ENCODE measurements around the gene RAPGEF2. TPM values are rescaled to one million over a fixed set of nuclear protein-coding genes. Genes with fewer than 3 reads are reported as not detected.

RAPGEF2 gene
- total RNA-seq, 1 experiment from 2014 or later: 17.6 TPM

DNA sequence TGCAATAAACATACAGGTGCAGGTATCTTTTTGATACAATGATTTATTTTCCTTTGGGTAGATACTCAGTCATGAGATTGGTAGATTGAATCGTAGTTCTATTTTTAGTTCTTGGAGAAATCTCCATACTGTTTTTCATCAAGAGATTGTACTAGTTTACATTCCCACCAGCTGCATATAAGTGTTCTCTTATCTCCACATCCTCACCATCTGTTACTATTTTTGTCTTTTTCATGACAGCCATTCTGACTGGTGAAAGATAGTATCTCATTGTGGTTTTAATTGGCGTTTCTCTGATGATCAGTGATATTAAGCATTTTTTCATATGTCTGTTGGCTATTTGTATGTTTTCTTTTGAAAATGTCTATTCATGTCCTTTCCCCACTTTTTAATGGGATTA is 202.2 kb downstream of the RAPGEF2 start:
- TF ChIP-seq, protein P1, sequence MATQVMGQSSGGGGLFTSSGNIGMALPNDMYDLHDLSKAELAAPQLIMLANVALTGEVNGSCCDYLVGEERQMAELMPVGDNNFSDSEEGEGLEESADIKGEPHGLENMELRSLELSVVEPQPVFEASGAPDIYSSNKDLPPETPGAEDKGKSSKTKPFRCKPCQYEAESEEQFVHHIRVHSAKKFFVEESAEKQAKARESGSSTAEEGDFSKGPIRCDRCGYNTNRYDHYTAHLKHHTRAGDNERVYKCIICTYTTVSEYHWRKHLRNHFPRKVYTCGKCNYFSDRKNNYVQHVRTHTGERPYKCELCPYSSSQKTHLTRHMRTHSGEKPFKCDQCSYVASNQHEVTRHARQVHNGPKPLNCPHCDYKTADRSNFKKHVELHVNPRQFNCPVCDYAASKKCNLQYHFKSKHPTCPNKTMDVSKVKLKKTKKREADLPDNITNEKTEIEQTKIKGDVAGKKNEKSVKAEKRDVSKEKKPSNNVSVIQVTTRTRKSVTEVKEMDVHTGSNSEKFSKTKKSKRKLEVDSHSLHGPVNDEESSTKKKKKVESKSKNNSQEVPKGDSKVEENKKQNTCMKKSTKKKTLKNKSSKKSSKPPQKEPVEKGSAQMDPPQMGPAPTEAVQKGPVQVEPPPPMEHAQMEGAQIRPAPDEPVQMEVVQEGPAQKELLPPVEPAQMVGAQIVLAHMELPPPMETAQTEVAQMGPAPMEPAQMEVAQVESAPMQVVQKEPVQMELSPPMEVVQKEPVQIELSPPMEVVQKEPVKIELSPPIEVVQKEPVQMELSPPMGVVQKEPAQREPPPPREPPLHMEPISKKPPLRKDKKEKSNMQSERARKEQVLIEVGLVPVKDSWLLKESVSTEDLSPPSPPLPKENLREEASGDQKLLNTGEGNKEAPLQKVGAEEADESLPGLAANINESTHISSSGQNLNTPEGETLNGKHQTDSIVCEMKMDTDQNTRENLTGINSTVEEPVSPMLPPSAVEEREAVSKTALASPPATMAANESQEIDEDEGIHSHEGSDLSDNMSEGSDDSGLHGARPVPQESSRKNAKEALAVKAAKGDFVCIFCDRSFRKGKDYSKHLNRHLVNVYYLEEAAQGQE (IDR thresholded peaks at IDR 0.05; ENCODE audit: insufficient read depth in 1 of 2, low read depth in 2 of 2, low read length in 1 of 2): no peak
- TF ChIP-seq, protein P2, sequence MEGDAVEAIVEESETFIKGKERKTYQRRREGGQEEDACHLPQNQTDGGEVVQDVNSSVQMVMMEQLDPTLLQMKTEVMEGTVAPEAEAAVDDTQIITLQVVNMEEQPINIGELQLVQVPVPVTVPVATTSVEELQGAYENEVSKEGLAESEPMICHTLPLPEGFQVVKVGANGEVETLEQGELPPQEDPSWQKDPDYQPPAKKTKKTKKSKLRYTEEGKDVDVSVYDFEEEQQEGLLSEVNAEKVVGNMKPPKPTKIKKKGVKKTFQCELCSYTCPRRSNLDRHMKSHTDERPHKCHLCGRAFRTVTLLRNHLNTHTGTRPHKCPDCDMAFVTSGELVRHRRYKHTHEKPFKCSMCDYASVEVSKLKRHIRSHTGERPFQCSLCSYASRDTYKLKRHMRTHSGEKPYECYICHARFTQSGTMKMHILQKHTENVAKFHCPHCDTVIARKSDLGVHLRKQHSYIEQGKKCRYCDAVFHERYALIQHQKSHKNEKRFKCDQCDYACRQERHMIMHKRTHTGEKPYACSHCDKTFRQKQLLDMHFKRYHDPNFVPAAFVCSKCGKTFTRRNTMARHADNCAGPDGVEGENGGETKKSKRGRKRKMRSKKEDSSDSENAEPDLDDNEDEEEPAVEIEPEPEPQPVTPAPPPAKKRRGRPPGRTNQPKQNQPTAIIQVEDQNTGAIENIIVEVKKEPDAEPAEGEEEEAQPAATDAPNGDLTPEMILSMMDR (IDR thresholded peaks at IDR 0.05): no peak
- Histone ChIP-seq H3K27ac (ENCODE audit: low read length) (no peak overlapping the region), H3K36me3 (ENCODE audit: control insufficient read depth, insufficient read depth, low read length) (no peaks in the 10 kb centered on the region), H3K4me1 (ENCODE audit: control insufficient read depth, insufficient read depth, low read length) (no peaks in the 10 kb centered on the region), H3K4me3 (ENCODE audit: low read depth in 2 of 2, low read length in 2 of 2) (no peak overlapping the region), H3K9me3 (ENCODE audit: control insufficient read depth, insufficient read depth, low read depth, low read length) (no peaks in the 10 kb centered on the region), H3K27me3 (ENCODE audit: control insufficient read depth, insufficient read depth, low read length) (no peaks in the 10 kb centered on the region)
- no peak for ATAC-seq
- no peak for DNase-seq (ENCODE audit: low read depth, low spot score)
- in situ Hi-C loops (cut with HindIII; ENCODE audit: low pct_unique_long_range_greater_than_20kb, low sequenced_read_pairs) (no loop called here), intact Hi-C loops (cut with micrococcal nuclease; ENCODE audit: unreplicated experiment) (no loop called here)
- CTCF ChIA-PET: no interaction called here
- POLR2A ChIA-PET: no interaction called here
- no TSS peak for BruUV-seq (replicated peaks)

DNA sequence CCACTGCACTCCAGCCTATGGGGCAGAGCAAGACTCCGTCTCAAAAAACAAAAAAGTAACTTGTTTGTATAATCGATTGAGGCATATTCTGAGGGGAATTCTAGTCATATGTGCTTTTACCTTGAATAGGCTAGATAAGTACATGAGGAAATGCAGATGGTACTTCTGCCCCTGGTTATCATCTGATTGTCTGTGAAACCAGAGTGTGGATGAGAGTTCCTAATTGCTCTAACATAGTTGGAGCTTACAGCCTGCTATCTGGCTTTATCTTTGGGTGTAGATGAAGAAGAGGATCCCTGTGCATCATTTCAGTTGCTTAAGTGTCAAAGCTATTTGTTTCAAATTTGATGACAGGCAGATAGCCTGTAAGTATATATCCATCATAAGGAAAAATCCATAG is 205.1 kb downstream of the RAPGEF2 start:
- TF ChIP-seq, protein P1 (IDR thresholded peaks at IDR 0.05; ENCODE audit: insufficient read depth in 1 of 2, low read depth in 2 of 2, low read length in 1 of 2): no peak
- TF ChIP-seq POLR2AphosphoS5 (IDR thresholded peaks at IDR 0.05; ENCODE audit: low read depth, low read length) (no peak), SIN3A (IDR thresholded peaks at IDR 0.05; ENCODE audit: borderline replicate concordance, insufficient read depth, low read depth, low read length) (no peak), TCF7L2 (IDR thresholded peaks at IDR 0.05; ENCODE audit: low read depth, low read length) (no peak)
- TF ChIP-seq, protein P2 (IDR thresholded peaks at IDR 0.05): no peak
- Histone ChIP-seq H3K9me3 (ENCODE audit: control insufficient read depth, insufficient read depth, low read depth, low read length) (no peaks in the 10 kb centered on the region), H3K4me3 (ENCODE audit: low read depth in 2 of 2, low read length in 2 of 2) (no peak overlapping the region), H3K4me1 (ENCODE audit: control insufficient read depth, insufficient read depth, low read length) (no peaks in the 10 kb centered on the region), H3K27me3 (ENCODE audit: control insufficient read depth, insufficient read depth, low read length) (no peaks in the 10 kb centered on the region), H3K27ac (ENCODE audit: low read length) (no peak overlapping the region), H3K36me3 (ENCODE audit: control insufficient read depth, insufficient read depth, low read length) (no peaks in the 10 kb centered on the region)
- in situ Hi-C loops (cut with HindIII; ENCODE audit: low pct_unique_long_range_greater_than_20kb, low sequenced_read_pairs): no loop called here
- intact Hi-C loops (cut with micrococcal nuclease; ENCODE audit: unreplicated experiment): no loop called here
- DNase-seq (ENCODE audit: low read depth, low spot score) (no peak), ATAC-seq (no peak)
- ChIA-PET CTCF (no interaction called here), POLR2A (no interaction called here)
- BruUV-seq (replicated peaks): no TSS peak

All from Panc1 (cell line).